Cortex of kidney (tissue), 1 donor: ENCODE data around the gene CYTH1.

Experiments used
- DNase-seq: peaks from one replicate; lab custom pipeline; 2025; lab: John Stamatoyannopoulos, UW

Gene CYTH1

GRCh38 chr17:78669975-78670518 lies 112.0 kb downstream of the CYTH1 start:
- no peak for DNase-seq

DNA sequence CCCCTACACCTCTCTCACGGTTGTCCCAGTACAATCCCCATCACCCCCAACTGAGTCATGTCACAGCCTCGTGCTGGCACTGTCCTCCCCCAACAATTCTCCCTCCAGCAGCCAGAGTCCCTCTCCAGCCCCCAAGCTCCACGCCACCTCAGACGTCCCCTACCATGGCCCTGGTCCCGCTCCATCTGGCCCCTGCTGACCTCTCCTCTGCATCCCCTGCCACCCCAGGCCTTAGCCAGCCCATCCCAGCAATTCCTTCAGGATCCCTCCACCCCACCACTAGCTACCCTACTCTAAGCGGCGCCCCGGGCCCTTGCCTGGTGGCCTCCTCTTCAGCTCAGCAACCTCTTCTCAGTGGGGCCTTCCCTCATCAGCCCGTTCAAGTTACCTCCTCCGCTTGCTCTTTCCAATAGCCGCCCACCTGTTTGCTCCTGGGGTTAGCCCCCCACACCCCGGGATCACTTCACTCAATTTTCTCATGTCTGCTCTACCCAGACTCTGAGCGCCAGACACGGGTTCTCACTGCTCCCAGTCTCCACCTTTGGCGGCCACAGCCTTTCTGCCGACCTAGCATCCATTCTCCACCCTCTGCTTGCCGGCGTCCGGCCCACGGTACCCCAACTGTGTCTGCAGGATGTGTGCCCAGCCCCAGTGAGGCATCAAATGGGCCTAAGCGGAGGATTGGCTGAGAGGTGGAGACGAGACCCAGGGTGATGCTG lies 112.7 kb downstream of the CYTH1 start:
- DNase-seq = no peak

- DNase-seq = no peak
Observed at GRCh38 chr17:78668847-78669246, 113.2 kb downstream of the CYTH1 start.

DNA sequence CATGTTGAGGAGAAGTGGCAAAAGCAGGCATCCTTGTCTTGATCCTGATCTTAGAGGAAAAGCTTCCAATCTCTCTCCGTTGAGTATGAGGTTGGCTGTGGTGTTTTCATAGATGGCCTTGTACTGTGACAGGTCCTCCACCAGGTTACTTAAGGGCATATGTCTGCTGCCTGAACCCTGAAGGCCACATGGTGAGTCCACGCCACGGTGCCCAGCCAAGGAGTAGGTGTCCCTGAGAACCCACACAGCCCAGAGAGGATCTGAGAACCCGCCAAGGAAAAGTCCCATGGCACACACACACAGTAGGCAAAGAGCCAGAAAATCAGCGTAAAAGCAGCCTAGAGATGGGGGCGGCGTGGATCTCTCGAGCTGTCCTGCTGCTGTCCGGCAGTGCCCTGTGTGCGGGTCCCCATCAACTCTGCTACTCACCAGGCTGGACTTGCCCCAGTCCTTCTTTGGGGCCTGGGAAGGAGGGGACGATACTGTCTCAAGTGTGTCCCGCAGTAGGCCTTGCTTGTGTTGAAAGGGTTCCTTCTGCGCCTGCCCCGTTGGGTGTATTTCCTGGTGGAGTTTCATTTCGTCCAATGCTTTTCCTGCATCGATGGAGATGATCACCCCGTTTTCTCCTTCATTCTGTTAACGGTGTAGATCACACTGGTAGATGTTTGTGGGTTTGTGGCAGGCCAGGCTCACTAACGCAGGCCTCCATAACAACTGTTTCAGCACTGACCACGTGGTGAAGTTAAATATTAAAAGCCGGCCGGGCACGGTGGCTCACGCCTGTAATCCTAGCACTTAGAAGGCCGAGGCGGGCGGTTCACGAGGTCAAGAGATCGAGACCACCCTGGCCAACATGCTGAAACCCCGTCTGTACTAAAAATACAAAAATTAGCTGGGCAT lies 114.1 kb downstream of the CYTH1 start:
- no peak for DNase-seq

GRCh38 chr17:78667091-78667490 lies 115.0 kb downstream of the CYTH1 start:
- no peak for DNase-seq

GRCh38 chr17:78665952-78666920 lies 115.8 kb downstream of the CYTH1 start:
- no peak for DNase-seq

DNA sequence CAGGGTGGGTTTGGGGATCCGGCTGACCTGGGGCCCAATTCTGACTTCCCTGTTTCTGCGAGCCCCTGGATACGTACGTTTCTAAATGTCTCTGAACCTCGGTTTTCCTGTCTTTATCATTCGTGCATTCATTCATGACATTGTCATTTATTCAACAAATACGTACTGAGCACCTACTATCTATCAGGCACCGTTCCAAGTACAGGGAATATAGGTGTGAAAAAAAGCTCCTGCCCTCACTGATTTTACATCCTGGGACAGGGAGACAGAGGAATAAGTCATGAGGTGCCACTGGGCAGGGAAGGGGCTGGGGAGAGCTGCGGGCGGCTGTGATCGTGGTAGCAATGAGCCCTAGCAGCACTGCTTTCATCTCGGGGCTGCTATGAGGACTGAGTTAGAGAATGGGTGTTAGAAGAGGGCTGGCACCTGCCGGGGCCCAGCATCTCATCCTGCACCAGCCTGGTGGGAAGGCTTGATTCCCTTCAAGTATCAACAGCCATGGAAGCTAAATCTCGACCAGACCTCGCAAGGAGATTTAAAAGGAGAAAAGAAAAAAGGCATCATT lies 116.6 kb downstream of the CYTH1 start:
- DNase-seq = no peak

DNA sequence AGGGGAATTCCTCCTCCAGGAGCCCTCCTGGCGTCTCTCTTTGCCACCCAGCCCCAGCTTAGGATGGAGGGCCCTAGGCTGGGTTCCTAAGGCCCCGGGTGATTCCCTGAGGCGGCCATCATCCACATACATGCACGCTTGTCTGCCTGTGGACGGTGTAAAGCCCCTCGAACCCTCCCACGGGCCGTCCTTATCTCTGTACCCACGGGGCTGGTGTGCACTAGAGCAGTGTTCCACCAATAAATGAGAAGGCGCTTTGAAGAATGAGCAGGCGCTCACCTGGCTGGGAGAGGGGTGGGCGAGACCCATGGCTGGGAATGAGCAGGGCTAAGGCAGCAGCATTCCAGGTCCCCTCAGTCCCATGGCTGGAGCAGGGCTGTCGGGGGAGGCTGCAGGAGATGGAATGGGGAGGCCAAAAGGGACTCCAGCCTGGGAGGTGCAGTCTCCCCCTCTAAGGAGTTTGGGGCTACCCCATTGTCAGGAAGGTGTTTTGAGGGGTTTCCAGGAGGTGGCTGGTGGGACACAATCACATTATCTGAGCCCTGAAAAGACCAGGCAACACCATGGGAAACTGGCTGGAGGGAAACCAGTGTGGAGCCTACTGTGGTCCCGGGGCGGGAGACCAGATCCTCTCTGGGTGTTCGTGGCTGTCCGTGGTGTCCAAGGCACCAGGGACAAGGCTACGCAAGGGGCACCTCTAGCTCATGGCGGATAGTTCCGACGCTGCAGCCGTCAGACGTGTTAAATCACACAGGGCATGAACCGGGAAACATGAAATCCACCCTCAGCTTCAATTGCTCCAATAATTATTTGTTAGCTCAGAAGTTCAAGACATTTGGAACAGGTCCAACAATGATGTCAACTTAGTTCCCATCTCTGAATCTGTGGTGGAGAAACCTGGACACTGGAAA lies 117.3 kb downstream of the CYTH1 start:
- no peak for DNase-seq

DNA sequence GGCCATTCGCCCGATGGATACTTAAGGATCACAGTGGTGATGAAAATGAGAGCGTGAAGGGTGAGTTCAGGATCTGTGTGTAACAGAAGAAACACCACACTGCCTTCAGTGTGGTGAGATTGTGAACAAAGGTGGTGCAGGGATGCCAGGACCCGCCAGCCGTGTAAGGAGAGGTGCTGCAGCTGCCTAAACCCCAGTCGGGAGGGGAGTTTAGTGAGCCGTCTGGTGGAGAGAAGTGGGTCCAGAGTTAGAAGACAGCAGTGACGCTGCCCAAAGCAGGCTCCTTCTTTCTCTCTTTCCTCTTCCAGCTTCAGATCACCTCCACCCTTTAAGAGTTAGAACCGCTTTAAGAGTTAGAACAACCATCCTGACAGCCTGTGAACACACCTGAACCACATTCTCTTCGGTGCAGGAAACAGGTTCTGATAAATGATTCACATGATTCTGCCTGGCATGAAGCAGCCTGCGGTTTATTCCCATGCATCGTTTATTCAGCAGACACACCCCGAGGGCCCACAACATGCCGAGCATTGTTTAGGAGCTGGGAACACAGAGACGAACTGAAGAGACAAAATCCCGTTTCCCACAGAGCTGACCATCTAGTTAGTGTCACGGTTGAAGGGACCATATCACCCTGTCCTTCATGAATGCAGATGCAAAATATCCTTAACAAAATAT lies 120.8 kb downstream of the CYTH1 start:
- DNase-seq = no peak

- DNase-seq = no peak
Observed at GRCh38 chr17:78659546-78659945, 122.5 kb downstream of the CYTH1 start.

- no peak for DNase-seq
Observed at GRCh38 chr17:78658281-78658785, 123.7 kb downstream of the CYTH1 start.

GRCh38 chr17:78655251-78655940 lies 126.7 kb downstream of the CYTH1 start:
- DNase-seq = no peak

GRCh38 chr17:78654325-78654724 lies 127.7 kb downstream of the CYTH1 start:
- DNase-seq = no peak

GRCh38 chr17:78653382-78653781 lies 128.7 kb downstream of the CYTH1 start:
- DNase-seq = no peak

DNA sequence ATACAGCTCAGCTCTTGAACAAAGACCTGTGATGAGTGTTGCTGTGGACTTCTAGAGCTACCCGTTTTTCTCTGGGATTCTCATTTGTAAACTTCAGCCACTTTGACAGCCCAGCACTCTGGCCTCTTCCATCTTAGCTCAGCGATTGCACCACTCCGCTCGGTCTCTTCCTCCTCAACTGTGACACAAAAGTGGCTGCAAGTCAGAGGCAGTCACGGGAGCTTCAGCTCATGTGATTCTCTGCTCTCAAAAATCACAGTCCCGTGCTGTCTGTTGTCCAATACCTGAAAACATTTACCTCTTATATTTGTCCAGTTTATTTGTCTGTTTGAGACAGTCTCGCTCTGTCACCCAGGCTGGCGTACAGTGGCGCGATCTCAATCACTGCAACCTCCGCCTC lies 129.2 kb downstream of the CYTH1 start:
- DNase-seq = no peak

GRCh38 chr17:78652024-78652423 lies 130.0 kb downstream of the CYTH1 start:
- no peak for DNase-seq

DNA sequence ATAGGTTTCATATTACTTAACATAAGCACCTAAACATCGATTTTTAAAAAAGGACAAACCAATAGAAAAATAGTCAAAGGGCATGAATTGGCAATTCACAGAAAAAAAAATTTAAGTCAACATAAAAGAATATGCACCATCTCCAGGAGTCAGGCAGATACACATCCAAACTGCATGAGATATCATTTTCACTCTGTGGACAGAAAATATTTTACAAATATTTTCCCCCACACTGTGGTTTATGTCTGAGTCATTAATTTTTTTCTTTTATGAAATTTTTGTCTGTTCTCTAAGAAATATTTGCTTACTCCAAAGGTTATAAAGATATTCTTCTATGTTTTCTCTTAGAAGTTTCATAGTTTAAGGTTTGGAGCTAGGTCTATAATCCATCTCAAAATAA lies 130.5 kb downstream of the CYTH1 start:
- DNase-seq = no peak

DNA sequence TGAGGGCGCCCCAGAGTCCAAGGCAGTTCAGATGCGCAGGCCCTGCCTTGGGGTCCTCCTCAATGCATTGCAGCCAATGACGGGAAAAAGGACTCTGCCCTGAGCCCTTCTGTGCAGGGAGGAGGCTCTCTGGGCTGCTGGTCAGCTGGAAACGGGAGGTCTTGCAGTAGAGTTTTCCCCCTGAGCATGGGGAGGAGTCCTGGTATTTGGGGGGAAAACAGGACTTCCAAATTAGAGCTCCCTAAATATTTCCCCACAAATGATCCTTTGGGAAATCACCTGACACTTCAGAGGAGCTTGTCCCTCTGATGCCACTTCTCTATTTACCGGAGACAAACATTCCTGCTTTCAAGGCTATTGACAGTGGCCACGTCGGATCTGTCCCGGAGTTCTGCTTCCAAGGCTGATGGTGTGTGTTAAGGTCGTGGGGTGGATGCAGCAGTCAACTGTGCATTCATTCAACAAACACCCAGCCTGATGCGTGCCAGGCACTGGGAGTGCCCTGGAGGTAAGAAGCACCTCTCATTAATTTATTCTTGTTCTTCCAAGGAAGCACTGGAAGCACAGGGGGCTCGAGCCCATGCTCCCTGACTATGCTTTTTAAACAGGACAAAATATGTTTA lies 131.9 kb downstream of the CYTH1 start:
- DNase-seq = no peak

GRCh38 chr17:78648293-78648692 lies 133.8 kb downstream of the CYTH1 start:
- DNase-seq = no peak
